Panc1 (cell line): ENCODE results near the gene RBM41. TPM values are rescaled to one million over a fixed set of nuclear protein-coding genes. Genes with fewer than 3 reads are reported as not detected.

Source experiments
- ATAC-seq: fragments of 200-7000 bp; cut with Tn5 transposase; 2 replicates; pipeline ENCODE4 v1.9.1; 2020; ENCODE audit warnings: mild to moderate bottlenecking, moderate library complexity
- BruUV-seq: library from RNA; stranded (reverse); fragments of 400-500 nt; replicated peaks from 2 replicates; lab custom pipeline; 2021; lab: Mats Ljungman, UMichigan
- CTCF ChIA-PET: fragments of 300-600 bp; sonication (Branson Sonifier 250); formaldehyde crosslinking; loops from one replicate; lab custom pipeline; 2022; ENCODE audit warnings: antibody characterized with exemption; lab: Charles Lee
- POLR2A ChIA-PET: fragments of 300-600 bp; sonication (Branson Sonifier 250); formaldehyde crosslinking; loops from one replicate; lab custom pipeline; 2022; ENCODE audit warnings: antibody characterized with exemption; lab: Charles Lee
- DNase-seq: peaks from one replicate; pipeline ENCODE4 v3.0.0-alpha.2; 2010; ENCODE audit warnings: low read depth, low spot score
- H3K27ac ChIP-seq: 2 replicates; pipeline ENCODE4 v1.5.1; 2011; ENCODE audit warnings: mild to moderate bottlenecking, low read length, inconsistent platforms
- H3K27me3 ChIP-seq: fragments of 200-500 bp; sonication (Bioruptor generic); 2 replicates; pipeline ENCODE4 v1.6.0; 2014; ENCODE audit warnings: low read length, inconsistent platforms; ENCODE audit not compliant: control insufficient read depth, insufficient read depth
- H3K36me3 ChIP-seq: fragments of 200-500 bp; sonication (Bioruptor generic); 2 replicates; pipeline ENCODE4 v1.5.1; 2014; ENCODE audit warnings: inconsistent platforms, mild to moderate bottlenecking, low read length, moderate library complexity; ENCODE audit not compliant: control insufficient read depth, insufficient read depth
- H3K4me1 ChIP-seq: 2 replicates; pipeline ENCODE4 v1.5.1; 2011; ENCODE audit warnings: inconsistent platforms, mild to moderate bottlenecking, low read length, moderate library complexity; ENCODE audit not compliant: control insufficient read depth, insufficient read depth
- H3K4me3 ChIP-seq, 2 experiments: 2 replicates each; pipeline ENCODE4 v1.5.1; 2011 to 2012; ENCODE audit warnings: low read depth in 2 of 2, low read length in 2 of 2, mild to moderate bottlenecking in 2 of 2, inconsistent platforms in 1 of 2, moderate library complexity in 1 of 2
- H3K9me3 ChIP-seq: fragments of 200-500 bp; sonication (Bioruptor generic); 2 replicates; pipeline ENCODE4 v1.5.1; 2014; ENCODE audit warnings: low read depth, mild to moderate bottlenecking, inconsistent platforms, low read length, moderate library complexity; ENCODE audit not compliant: control insufficient read depth, insufficient read depth
- CTCF ChIP-seq: fragments of 450-650 bp; IDR thresholded peaks from 2 replicates; pipeline ENCODE4 v1.5.1; 2017; ENCODE audit warnings: mild to moderate bottlenecking
- POLR2AphosphoS5 ChIP-seq: IDR thresholded peaks from 2 replicates; pipeline ENCODE4 v1.6.1; 2012; ENCODE audit warnings: mild to moderate bottlenecking, low read depth, low read length, moderate library complexity
- REST ChIP-seq, 2 experiments: IDR thresholded peaks; 2 replicates each; pipeline ENCODE4 v1.6.1; 2011 to 2012; ENCODE audit warnings: low read depth in 2 of 2, control low read depth in 1 of 2, low read length in 1 of 2, mild to moderate bottlenecking in 1 of 2, moderate library complexity in 1 of 2; ENCODE audit not compliant: insufficient read depth in 1 of 2
- SIN3A ChIP-seq: IDR thresholded peaks from 2 replicates; pipeline ENCODE4 v1.6.1; 2012; ENCODE audit warnings: low read depth, mild to moderate bottlenecking, low read length, moderate library complexity, borderline replicate concordance; ENCODE audit not compliant: insufficient read depth
- TCF7L2 ChIP-seq: IDR thresholded peaks from 2 replicates; pipeline ENCODE4 v1.6.1; 2011; ENCODE audit warnings: mild to moderate bottlenecking, low read depth, low read length, inconsistent platforms
- in situ Hi-C: cut with HindIII; loops from 2 replicates; pipeline ENCODE4 v1.10.0; 2016; ENCODE audit warnings: low sequenced_read_pairs, low pct_unique_long_range_greater_than_20kb
- intact Hi-C: fragments of 100-400 bp; cut with micrococcal nuclease; formaldehyde crosslinking; loops from one replicate; pipeline ENCODE4 v1.10.0; 2022; ENCODE audit not compliant: unreplicated experiment
- total RNA-seq: library from RNA; stranded (reverse); gene quantifications from one replicate; pipeline ENCODE4 v1.2.1, GENCODE V29; 2021; ENCODE audit not compliant: unreplicated experiment

RBM41 gene
- total RNA-seq, 1 experiment from 2014 or later, result 15.1 TPM

DNA sequence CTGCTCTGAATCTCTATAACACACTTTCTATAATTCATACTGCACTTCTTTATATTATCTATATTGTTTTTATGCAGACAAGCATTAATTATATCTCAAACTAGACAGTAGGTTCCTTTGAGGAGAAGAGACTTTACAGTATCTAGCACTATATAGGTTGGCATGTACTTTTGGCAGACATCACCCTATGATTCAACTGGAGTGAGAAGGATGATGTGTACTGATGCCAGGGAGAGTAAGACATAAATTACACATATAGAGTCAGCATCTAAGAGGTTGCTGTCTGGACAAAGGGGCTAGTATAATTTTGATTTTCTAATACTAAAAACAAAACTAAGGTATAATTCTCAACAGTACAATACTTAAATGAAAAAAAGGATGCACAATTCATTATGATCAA, 5.1 kb upstream of the RBM41 start:
- DNase-seq (no peak), ATAC-seq (no peak)
- H3K9me3 ChIP-seq, result no peaks in the 10 kb centered on the region
- CTCF ChIA-PET, result no interaction called here
- no peaks in the 10 kb centered on the region for H3K36me3 ChIP-seq
- POLR2A ChIA-PET, result no interaction called here
- peaks cover 2% of the 10 kb centered on the region; the same call in 1 of the 2 replicates for H3K27me3 ChIP-seq
- BruUV-seq, result no TSS peak
- no peak for TF ChIP-seq REST (IDR thresholded peaks at IDR 0.05; ENCODE audit: insufficient read depth in 1 of 2, low read depth in 2 of 2, low read length in 1 of 2)
- no peak for TF ChIP-seq TCF7L2
- no peak for TF ChIP-seq SIN3A
- no peak for TF ChIP-seq CTCF
- no peak for TF ChIP-seq POLR2AphosphoS5
- in situ Hi-C loops, result no loop called here
- H3K4me3 ChIP-seq, result no peak overlapping the region
- no peak overlapping the region for H3K27ac ChIP-seq
- no peaks in the 10 kb centered on the region; the same call in 1 of the 2 replicates for H3K4me1 ChIP-seq
- intact Hi-C loops, result no loop called here

GRCh38 chrX:107119283-107119682, 661 bp upstream of the RBM41 start:
- in situ Hi-C loops, result no loop called here
- H3K27ac ChIP-seq, result 0 out of 2 replicates have a peak overlapping the region, but pooled peaks have one; percentile 49
- CTCF ChIA-PET, result no interaction called here
- intact Hi-C loops, result no loop called here
- H3K9me3 ChIP-seq, result no peaks in the 10 kb centered on the region
- H3K4me1 ChIP-seq, result no peaks in the 10 kb centered on the region; the same call in 1 of the 2 replicates
- H3K27me3 ChIP-seq, result no peaks in the 10 kb centered on the region
- BruUV-seq, result no TSS peak
- peaks cover 6% of the 10 kb centered on the region; the same call in 1 of the 2 replicates for H3K36me3 ChIP-seq
- H3K4me3 ChIP-seq, result no peak overlapping the region; a peak in 1 of 4 replicates
- ATAC-seq (no peak), DNase-seq (no peak)
- TF ChIP-seq SIN3A, result no peak
- TF ChIP-seq POLR2AphosphoS5, result no peak
- no peak for TF ChIP-seq REST (IDR thresholded peaks at IDR 0.05; ENCODE audit: insufficient read depth in 1 of 2, low read depth in 2 of 2, low read length in 1 of 2)
- no peak for TF ChIP-seq CTCF
- no peak for TF ChIP-seq TCF7L2
- POLR2A ChIA-PET, result no interaction called here
